Parathyroid adenoma (tissue), 2 donors: ENCODE measurements around the gene MACROH2A1.

Source experiments
- H2AFZ ChIP-seq: fragments of 300-600 bp; sonication (generic); one replicate; pipeline ENCODE4 v1.7.0; 2017; ENCODE audit warnings: antibody characterized with exemption, mild to moderate bottlenecking
- H3K27ac ChIP-seq: fragments of 300-600 bp; sonication (generic); one replicate; pipeline ENCODE4 v1.7.0; 2017
- H3K27me3 ChIP-seq: fragments of 300-600 bp; sonication (generic); one replicate; pipeline ENCODE4 v1.7.0; 2017; ENCODE audit warnings: low read length; ENCODE audit not compliant: control insufficient read depth, insufficient read depth
- H3K36me3 ChIP-seq: fragments of 300-600 bp; sonication (generic); one replicate; pipeline ENCODE4 v1.7.0; 2017; ENCODE audit warnings: low read length; ENCODE audit not compliant: control insufficient read depth, insufficient read depth
- H3K4me1 ChIP-seq: fragments of 300-600 bp; sonication (generic); one replicate; pipeline ENCODE4 v1.7.0; 2017; ENCODE audit warnings: control low read depth
- H3K4me2 ChIP-seq: fragments of 300-600 bp; sonication (generic); one replicate; pipeline ENCODE4 v1.7.0; 2017; ENCODE audit warnings: low read length
- H3K4me3 ChIP-seq: fragments of 300-600 bp; sonication (generic); one replicate; pipeline ENCODE4 v1.7.0; 2017; ENCODE audit warnings: low read depth, low read length
- H3K79me2 ChIP-seq: fragments of 300-600 bp; sonication (generic); one replicate; pipeline ENCODE4 v1.7.0; 2017; ENCODE audit warnings: control low read depth
- H3K9ac ChIP-seq: fragments of 300-600 bp; sonication (generic); one replicate; pipeline ENCODE4 v1.7.0; 2017; ENCODE audit warnings: mild to moderate bottlenecking
- H3K9me3 ChIP-seq: fragments of 300-600 bp; sonication (generic); one replicate; pipeline ENCODE4 v1.7.0; 2017; ENCODE audit warnings: low read length; ENCODE audit not compliant: control insufficient read depth
- TF ChIP-seq, protein P1 (sequence below): fragments of 300-600 bp; sonication (generic); IDR thresholded peaks from one replicate; pipeline ENCODE4 v1.7.0; 2017; ENCODE audit warnings: antibody characterized with exemption, mild to moderate bottlenecking
- donor health status: primary hyperparathyroidism.

The MACROH2A1 gene

DNA sequence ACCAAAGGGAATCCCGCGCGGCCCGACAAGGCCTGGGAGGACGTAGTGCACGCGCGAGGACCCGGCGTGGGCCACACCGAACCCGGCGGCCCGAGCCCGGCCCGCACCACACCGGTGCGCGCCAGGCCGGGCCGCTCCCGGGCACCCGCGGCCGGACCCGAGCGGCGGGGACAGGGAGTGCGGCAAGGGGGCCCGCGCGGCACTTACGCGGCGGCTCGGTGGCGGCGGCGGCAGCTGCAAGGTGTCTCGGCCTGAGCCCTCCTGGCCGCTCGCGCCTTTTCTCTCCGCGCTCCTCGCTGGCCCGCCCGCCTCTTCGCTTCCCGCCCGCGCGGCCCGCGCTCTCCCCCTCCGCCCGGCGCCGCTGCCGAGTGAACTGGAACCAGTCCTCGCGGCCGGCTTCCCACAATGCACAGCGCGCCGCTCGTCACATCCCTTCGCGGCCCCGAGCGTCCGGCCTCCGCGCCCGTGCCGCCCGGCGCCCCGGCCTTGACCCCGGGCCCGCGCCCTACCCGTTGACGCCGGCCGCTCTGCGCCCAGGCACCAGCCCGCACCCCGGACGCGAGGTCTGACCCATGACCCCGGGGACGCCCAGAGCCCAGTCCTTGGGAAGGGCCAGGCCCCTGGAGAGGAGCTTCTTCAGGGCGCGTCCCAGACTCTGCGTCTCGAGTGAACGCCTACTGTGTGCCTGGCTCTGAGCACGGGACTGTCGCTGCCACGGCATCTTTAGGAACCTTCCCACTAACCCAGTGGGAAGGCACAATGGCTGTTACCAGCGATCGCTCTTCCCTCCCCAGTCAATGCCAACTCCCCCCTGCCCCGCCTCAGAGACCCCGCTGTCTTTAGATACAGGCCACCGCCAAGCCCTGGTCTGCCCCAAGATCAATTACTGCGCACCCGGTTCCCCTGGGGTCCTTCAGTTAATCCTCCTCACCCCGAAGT, at the start of gene MACROH2A1:
Gene MACROH2A1 (minus strand): TSS at position 377 of the 939 bp plus-strand sequence. CDS start 10,138 bp downstream, outside the sequence.
- peaks cover 31% of the 10 kb centered on the region for H3K79me2 ChIP-seq
- no peaks in the 10 kb centered on the region for H3K9me3 ChIP-seq
- peak within 1 kb of the TSS; percentile 72 for H3K27ac ChIP-seq
- peak within 1 kb of the TSS; percentile 59 for H3K9ac ChIP-seq
- peaks cover 6% of the 10 kb centered on the region for H3K4me1 ChIP-seq
- TF ChIP-seq, protein P1, sequence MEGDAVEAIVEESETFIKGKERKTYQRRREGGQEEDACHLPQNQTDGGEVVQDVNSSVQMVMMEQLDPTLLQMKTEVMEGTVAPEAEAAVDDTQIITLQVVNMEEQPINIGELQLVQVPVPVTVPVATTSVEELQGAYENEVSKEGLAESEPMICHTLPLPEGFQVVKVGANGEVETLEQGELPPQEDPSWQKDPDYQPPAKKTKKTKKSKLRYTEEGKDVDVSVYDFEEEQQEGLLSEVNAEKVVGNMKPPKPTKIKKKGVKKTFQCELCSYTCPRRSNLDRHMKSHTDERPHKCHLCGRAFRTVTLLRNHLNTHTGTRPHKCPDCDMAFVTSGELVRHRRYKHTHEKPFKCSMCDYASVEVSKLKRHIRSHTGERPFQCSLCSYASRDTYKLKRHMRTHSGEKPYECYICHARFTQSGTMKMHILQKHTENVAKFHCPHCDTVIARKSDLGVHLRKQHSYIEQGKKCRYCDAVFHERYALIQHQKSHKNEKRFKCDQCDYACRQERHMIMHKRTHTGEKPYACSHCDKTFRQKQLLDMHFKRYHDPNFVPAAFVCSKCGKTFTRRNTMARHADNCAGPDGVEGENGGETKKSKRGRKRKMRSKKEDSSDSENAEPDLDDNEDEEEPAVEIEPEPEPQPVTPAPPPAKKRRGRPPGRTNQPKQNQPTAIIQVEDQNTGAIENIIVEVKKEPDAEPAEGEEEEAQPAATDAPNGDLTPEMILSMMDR = no peak
- H3K4me3 ChIP-seq = peak within 1 kb of the TSS; percentile 65
- no peaks in the 10 kb centered on the region for H3K36me3 ChIP-seq
- peak within 1 kb of the TSS; percentile 99 for H2AFZ ChIP-seq
- H3K4me2 ChIP-seq = peak within 1 kb of the TSS; percentile 85
- H3K27me3 ChIP-seq = no peaks in the 10 kb centered on the region

DNA sequence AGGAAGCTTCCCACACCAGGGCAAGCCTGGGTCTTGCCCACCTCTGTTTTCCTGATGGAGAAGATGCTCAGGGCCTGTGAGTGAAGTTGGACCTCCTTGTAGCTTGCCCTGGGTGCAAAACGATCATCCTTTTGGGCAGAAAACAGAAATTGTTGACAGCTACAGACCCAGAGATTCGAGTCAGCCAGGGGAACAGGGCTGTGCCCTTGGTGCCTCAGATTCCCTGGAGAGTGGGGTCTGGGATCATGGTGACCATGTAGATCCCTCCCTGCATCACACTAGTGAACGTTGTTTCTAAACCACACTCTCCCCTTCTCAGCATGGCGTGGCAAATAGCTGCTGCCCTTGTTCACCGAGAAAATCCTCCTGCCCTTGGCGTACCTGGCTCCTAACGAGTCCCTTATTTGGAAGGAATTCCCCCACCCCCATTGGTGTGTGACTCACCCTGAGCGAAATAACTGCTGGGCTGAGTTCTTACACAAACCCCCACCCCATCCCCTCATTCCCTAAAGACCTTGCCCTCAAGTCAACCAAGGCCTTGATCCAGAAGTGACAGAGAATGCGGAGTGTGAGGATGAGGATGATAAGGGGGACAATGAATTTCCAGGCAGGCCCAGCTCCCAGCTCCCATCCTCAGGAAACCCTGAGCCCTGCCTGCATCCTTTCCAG, 49.2 kb upstream of the MACROH2A1 start:
- no peaks in the 10 kb centered on the region for H3K79me2 ChIP-seq
- H3K4me3 ChIP-seq = no peak overlapping the region
- H3K9ac ChIP-seq = no peak overlapping the region
- no peaks in the 10 kb centered on the region for H3K9me3 ChIP-seq
- H3K27ac ChIP-seq = no peak overlapping the region
- H3K36me3 ChIP-seq = no peaks in the 10 kb centered on the region
- H3K27me3 ChIP-seq = no peaks in the 10 kb centered on the region
- no peaks in the 10 kb centered on the region for H3K4me1 ChIP-seq
- no peak overlapping the region for H2AFZ ChIP-seq
- TF ChIP-seq, protein P1 = no peak
- no peak overlapping the region for H3K4me2 ChIP-seq

DNA sequence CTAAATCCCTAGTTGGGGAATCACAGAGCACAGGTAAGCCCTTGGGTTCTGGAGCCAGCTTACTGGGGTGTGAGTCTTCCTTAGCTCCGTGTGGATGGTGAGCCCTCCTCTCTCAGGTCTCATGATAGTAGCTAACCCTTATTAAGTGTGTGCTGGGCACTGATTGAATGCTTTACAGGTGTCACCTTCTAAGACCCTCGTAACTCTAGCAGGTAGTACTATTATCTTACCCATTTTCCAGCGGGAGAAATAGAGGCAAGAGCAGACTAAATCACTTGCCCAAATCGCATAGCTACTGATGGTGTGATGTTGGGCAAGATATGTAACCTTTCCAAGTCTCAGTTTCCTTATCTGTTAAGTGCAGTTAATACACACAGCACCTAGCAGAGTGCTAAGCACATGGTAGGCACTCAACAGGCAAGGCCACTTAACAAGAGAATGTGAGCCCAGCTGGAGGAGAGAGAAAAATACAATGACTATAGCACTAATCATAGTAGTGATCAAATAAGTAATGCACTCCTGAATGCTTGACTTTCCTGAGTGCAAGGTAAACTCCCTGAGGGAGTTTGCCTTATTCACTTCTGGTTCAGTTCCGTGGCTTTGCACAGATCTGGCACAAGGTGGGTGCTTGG, 48.4 kb upstream of the MACROH2A1 start, which contains the start of gene DCANP1:
Gene DCANP1 (minus strand): TSS at position 51 of the 632 bp plus-strand sequence. CDS start 240 bp downstream, outside the sequence.
- no peaks in the 10 kb centered on the region for H3K79me2 ChIP-seq
- H2AFZ ChIP-seq = no peak within 1 kb of the TSS
- H3K27ac ChIP-seq = no peak within 1 kb of the TSS
- H3K4me3 ChIP-seq = no peak within 1 kb of the TSS
- no peaks in the 10 kb centered on the region for H3K27me3 ChIP-seq
- no peaks in the 10 kb centered on the region for H3K9me3 ChIP-seq
- no peaks in the 10 kb centered on the region for H3K4me1 ChIP-seq
- H3K4me2 ChIP-seq = no peak within 1 kb of the TSS
- TF ChIP-seq, protein P1 = no peak
- H3K36me3 ChIP-seq = no peaks in the 10 kb centered on the region
- no peak within 1 kb of the TSS for H3K9ac ChIP-seq

DNA sequence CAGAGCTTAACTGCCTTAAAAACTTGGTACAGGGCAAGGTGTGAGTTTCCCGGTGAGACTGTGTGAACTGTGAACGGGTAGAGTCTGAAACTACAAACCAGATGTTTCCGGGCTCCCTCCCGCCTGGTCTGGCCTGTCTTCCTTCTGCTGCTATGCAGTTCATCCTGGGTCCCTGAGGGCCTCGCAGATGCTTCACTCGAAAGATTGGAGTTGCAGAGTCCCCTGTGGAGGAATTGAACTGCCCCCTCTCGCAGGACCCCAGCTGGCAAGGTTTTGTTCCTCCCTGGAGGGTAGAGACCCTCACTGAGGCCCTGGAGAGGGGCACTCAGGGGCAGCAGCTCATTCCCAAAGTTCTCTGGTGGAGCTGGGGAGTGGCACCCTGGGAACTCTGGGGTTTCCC, 47.6 kb upstream of the MACROH2A1 start:
- H3K9me3 ChIP-seq = no peaks in the 10 kb centered on the region
- H3K4me1 ChIP-seq = no peaks in the 10 kb centered on the region
- H3K79me2 ChIP-seq = no peaks in the 10 kb centered on the region
- no peaks in the 10 kb centered on the region for H3K27me3 ChIP-seq
- no peak overlapping the region for H3K4me2 ChIP-seq
- TF ChIP-seq, protein P1 = no peak
- no peak overlapping the region for H3K9ac ChIP-seq
- no peak overlapping the region for H3K4me3 ChIP-seq
- H3K27ac ChIP-seq = no peak overlapping the region
- H2AFZ ChIP-seq = no peak overlapping the region
- no peaks in the 10 kb centered on the region for H3K36me3 ChIP-seq
